ENCODE results near the gene RPS15. TPM values are rescaled to one million over a fixed set of nuclear protein-coding genes. Genes with fewer than 3 reads are reported as not detected.

Gene RPS15
- total and polyA plus RNA-seq, 9 of the 15 experiments (the other 6 are each of a cell fraction or from before 2014, with no cell fraction given) = 605 to 2,791 (median 957) TPM

- TF ChIP-seq ZNF512 (tag; IDR thresholded peaks at IDR 0.05) = no peak
- TF ChIP-seq RCOR1 (IDR thresholded peaks at IDR 0.05; ENCODE audit: borderline replicate concordance in 1 of 2, low read depth in 2 of 2, low read length in 2 of 2) = peak; percentile 90 to 92
- peak; percentile 71 for TF ChIP-seq POLR2G (IDR thresholded peaks at IDR 0.05; ENCODE audit: low read depth, low read length)
- TF ChIP-seq KDM1A (IDR thresholded peaks at IDR 0.05) = peak; percentile 88 to 93
- TF ChIP-seq CBFA2T2 (conservative IDR thresholded peaks at IDR 0.05) = no peak
- TF ChIP-seq ZC3H8 (IDR thresholded peaks at IDR 0.05) = no peak
- no peak for TF ChIP-seq ZNF449 (CRISPR knock-in tag; IDR thresholded peaks at IDR 0.05)
- TF ChIP-seq RBBP5 (IDR thresholded peaks at IDR 0.05; ENCODE audit: borderline replicate concordance, insufficient read depth, low read length, poor library complexity, severe bottlenecking) = peak; percentile 2
Observed at GRCh38 chr19:1470305-1471009, 32.3 kb downstream of the RPS15 start (continued).

Measured in K562 (cell line).